DMS114 treated with DMSO at 0.1 percent for 48 hours (cell line): ENCODE results near the gene ARSG.
"Not testable (repeated sequence)": the region's sequence is repeated elsewhere in the genome, so short reads cannot be mapped to it uniquely, and the experiment has no call there.

ENCODE experiments used
- DNase-seq: peaks from one replicate; lab custom pipeline; 2025; ENCODE audit not compliant: unreplicated experiment; lab: John Stamatoyannopoulos, UW

Gene ARSG

GRCh38 chr17:68304706-68305105, 13.4 kb downstream of the ARSG start:
- no peak for DNase-seq

- no peak for DNase-seq
These were observed 13.8 kb downstream of the ARSG start for GRCh38 chr17:68305142-68305541.

GRCh38 chr17:68306819-68307218, 15.5 kb downstream of the ARSG start:
- DNase-seq = no peak

- no peak for DNase-seq
These were observed 16.1 kb downstream of the ARSG start for GRCh38 chr17:68307443-68307842.

DNA sequence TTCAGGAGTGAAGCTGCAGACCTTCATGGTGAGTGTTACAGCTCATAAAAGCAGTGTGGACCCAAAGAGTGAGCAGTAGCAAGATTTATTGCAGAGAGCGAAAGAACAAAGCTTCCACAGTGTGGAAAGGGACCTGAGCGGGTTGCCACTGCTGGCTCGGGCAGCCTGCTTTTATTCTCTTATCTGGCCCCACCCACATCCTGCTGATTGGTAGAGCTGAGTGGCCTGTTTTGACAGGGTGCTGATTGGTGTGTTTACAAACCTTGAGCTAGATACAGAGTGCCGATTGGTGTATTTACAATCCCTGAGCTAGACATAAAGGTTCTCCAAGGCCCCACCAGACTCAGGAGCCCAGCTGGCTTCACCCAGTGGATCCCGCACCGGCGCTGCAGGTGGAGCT, 17.2 kb downstream of the ARSG start:
- DNase-seq = not testable (repeated sequence)

DNA sequence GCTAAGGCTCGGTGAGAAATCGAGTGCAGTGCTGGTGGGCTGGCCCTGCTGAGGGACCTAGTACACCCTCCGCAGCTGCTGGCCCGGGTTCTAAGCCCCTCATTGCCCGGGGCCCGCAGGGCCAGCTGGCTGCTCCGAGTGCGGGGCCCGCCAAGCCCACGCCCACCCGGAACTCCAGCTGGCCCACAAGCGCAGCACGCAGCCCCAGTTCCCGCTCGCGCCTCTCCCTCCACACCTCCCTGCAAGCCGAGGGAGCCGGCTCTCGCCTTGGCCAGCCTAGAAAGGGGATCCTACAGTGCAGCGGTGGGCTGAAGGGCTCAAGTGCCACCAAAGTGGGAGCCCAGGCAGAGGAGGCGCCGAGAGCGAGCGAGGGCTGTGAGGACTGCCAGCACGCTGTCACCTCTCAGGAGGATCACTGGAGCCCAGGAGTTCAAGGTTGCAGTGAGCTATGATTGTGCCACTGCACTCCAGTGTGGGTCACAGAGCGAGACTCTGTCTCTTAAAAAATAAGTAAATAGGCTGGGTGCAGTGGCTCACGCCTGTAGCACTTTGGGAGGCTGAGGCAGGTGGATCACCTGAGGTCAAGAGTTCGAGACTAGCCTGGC, 17.9 kb downstream of the ARSG start:
- DNase-seq = not testable (repeated sequence)

- no peak for DNase-seq
These were observed 18.9 kb downstream of the ARSG start for GRCh38 chr17:68310152-68310551.

DNA sequence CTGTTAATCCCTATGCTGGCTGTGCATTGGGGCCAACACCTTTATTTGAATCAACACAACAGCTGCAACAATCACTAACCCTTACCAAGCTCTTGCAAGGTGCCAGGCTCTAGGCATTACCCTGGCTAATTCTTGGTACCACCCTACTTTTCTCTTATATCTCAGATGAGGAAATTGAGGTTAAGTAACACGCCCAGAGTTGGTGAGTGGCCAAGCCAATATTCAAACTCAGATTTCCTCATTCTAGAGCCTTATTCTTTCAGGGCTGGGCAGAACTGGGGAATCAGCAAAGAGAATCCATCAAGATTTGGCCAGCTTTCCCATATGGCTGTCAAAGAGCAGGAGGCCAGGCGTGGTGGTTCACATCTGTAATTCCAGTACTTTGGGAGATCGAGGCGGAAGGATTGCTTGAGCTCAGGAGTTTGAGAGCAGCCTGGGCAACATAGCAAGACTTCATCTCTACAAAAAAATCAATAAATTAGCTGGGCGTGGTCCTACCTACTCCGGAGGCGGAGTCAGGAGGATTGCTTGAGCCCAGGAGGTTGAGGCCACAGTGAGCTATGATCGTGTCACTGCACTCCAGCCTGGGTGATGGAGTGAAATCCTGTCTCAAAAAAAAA, 23.7 kb downstream of the ARSG start:
- DNase-seq = no peak

- DNase-seq = no peak
These were observed 24.6 kb downstream of the ARSG start for GRCh38 chr17:68315930-68316329.

DNA sequence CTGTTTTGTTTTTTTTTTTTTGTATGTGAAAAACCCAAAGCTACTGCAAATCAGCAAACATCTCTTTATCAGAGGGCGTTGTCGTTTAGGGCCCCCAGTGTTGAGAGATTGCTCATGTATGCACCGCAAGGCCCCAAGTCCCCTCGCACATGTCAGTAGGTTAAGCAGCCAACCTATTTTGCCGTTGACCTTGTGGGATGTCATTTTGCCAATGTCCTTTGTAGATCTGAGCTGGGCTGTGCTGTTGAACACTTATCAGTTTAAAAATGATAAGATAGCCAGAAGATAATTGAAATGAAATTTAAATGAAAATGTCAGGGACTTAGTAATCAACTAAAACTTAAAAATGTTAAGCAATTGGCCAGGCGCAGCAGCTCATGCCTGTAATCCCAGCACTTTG, 26.2 kb downstream of the ARSG start:
- DNase-seq = no peak

DNA sequence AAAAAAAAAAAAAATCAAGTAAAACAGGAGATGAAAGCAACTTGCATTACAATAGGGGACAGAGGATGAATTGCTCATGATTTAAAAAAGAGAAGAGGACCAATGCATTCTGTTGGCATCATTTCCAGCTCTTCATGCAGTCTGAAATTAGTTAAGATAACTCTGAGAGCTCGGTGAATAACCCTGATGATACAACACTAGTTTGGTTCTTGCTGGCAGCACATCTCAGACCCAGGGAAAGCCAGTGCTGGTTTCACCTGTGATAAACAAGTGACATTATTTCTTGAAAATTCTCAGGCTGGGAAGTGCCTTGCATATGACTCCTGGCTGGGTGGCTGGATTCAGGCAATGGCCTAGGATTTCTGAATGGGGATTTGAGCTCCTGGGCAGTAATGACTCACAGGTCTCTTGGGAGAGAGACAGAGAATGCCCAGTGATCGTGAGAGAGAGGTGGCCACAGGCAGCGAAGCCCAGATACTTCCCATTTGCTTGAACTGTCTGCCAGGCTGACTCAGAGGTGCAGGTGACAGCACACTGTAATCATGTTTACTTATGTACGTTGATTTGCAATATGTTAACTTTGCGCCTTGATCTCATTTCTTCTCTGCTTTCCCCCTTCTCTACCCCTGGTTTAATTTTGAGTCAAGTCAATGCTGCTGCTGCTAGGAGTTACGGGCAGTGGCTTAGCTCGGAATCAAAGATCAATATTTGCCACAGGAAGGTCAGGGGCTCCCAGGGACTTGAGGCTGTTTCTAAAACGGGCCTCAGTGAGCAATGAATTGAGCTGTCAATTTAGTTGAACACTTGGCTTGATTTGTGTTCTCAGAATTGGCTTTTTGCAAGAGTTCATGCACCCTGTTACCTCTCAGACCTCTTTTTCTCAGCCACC, 27.1 kb downstream of the ARSG start:
- no peak for DNase-seq

GRCh38 chr17:68319410-68320162, 28.3 kb downstream of the ARSG start:
- no peak for DNase-seq

GRCh38 chr17:68320311-68320865, 29.1 kb downstream of the ARSG start:
- DNase-seq = no peak

DNA sequence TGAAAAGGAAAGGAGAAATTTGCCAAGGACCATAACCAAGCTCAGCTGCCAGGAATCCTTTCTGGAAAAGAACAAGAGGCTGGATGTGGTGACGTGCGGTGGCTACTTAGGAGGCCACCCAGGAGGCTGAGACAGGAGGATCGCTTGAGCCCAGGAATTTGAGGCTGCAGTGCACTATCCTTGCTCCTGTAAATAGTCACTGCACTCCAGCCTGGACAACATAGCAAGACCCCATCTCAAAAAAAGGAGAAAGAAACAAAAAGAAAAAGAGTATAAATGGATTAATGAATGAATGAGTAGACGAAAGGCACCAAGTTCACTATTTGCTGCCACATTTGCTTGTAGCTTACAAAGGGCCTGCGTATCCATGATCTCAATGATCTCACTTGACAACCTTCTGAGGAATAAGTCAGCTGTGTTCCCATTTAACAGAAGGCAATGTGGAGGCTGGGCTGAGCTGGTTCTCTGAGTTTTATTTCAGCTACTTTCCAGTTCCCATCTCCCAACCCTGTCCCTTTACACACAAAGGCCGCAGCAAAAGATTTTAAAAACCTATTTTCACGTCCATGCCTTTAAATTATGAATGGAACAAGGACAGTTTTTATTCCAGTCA, 29.8 kb downstream of the ARSG start:
- DNase-seq = no peak

DNA sequence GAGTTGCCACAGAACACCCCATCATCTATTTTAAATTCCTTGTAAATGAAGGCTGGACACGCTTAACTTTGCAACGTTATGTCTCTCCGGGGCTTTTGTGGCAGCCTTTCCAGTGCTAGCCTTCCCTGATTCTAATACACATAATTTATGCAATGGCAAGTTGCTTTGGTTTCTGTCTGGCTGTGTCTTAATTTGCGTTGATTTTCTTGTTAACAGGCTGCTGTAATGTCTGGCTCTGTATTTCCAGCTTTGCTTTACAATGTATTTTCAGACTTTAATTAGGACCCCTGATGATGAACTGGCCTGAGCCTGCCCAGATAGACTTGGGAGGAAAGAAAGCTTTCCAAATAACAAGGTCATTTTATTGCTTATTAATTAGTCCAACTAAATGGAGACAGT, 30.3 kb downstream of the ARSG start:
- DNase-seq = no peak

- DNase-seq = no peak
These were observed 31.3 kb downstream of the ARSG start for GRCh38 chr17:68322630-68323029.

DNA sequence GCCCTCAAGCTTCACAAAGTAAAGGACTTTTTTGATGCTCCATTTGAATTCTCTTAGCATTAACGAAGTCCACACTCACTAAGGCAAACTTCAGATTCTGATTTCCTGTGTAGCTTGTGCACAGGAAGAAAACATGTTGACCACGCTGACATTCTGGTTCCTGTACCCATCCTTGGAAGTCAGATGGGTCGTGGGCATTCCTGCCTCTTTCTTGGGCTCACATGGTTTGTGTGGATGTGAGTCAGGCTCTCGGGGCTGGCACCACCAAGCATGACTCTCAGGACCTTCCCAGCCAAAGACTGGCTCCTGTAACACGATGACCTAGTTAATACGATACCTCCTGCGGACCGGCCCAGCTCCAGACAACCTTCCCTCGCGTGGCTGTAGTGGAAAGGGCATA, 32.8 kb downstream of the ARSG start:
- DNase-seq = no peak

GRCh38 chr17:68324654-68325336, 33.5 kb downstream of the ARSG start:
- no peak for DNase-seq

DNA sequence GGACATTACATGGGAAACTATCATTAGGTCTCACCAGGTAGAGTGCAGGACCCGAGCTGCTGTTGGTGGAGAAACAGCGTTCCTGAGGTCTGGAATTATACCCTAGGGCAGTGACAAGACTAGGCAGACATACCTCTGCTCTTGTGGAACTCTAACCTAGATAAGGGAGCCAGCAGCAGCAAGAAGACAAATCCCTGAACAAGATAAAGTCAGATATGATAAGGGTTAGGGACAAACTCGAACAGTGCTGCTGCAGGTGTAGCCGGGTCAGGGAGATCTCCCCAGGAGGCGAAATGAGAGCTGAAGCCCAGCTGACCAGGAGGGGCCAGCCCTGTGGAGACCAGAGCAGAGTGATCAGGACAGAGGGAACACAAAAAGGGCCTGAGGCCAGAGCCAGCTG, 34.7 kb downstream of the ARSG start:
- no peak for DNase-seq

GRCh38 chr17:68326681-68327080, 35.4 kb downstream of the ARSG start:
- DNase-seq = no peak
